GM10248 (cell line): ENCODE results near the gene SYK.

Experiments used
- CTCF ChIA-PET: fragments of 300-600 bp; sonication (Branson Sonifier 250); formaldehyde crosslinking; extraction: SDS; loops from one replicate; lab custom pipeline; 2021; ENCODE audit warnings: antibody characterized with exemption; lab: Yijun Ruan, JAX
- POLR2A ChIA-PET: fragments of 350-650 bp; sonication (Branson Sonifier 250); formaldehyde crosslinking; extraction: SDS; loops from one replicate; lab custom pipeline; 2020; ENCODE audit warnings: antibody characterized with exemption; lab: Yijun Ruan, JAX
- DNase-seq: peaks from one replicate; pipeline ENCODE4 v3.0.0; 2012; ENCODE audit errors: extremely low spot score
- TF ChIP-seq, protein P1 (sequence below): IDR thresholded peaks from 2 replicates; pipeline ENCODE4 v1.5.1; 2012; ENCODE audit warnings: mild to moderate bottlenecking, low read depth; ENCODE audit errors: extremely low read depth, missing control alignments, control extremely low read depth

Gene SYK

DNA sequence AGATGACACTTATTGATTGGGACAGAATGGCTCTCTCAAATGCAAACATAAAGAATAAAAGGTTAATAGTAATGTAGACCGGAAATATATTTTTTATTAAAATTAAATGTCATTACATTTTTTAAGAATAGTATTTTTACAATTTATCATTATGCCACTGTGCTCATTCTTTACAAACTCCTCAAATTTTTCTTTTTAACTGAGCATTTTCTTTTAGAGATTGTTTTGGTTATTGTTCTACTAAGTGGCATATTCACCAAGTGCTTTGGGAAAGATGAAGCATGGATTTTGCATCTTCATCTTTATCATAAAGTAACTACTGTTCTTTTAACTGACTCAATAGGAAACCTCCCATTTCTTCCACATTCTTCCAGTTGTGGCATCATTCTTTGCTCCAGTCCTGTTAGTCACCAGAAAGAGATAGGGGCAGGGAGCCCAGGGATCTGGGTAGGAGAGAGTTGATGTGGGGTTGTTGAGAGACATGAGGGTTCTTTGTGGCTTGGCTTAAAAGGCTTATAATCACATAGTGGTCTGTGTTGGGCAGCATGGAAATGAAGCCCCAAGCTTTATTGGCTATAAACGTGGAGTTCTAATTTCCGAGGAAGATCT lies 69.8 kb downstream of the SYK start:
- POLR2A ChIA-PET, result no interaction called here
- TF ChIP-seq, protein P1, sequence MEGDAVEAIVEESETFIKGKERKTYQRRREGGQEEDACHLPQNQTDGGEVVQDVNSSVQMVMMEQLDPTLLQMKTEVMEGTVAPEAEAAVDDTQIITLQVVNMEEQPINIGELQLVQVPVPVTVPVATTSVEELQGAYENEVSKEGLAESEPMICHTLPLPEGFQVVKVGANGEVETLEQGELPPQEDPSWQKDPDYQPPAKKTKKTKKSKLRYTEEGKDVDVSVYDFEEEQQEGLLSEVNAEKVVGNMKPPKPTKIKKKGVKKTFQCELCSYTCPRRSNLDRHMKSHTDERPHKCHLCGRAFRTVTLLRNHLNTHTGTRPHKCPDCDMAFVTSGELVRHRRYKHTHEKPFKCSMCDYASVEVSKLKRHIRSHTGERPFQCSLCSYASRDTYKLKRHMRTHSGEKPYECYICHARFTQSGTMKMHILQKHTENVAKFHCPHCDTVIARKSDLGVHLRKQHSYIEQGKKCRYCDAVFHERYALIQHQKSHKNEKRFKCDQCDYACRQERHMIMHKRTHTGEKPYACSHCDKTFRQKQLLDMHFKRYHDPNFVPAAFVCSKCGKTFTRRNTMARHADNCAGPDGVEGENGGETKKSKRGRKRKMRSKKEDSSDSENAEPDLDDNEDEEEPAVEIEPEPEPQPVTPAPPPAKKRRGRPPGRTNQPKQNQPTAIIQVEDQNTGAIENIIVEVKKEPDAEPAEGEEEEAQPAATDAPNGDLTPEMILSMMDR, result no peak
- DNase-seq, result no peak
- CTCF ChIA-PET, result interaction anchor here (1.2 to 2.2 kb wide), 2 partner anchors 46 to 116 kb away, joined by 5 read pairs; no protein-coding TSS in a partner anchor

DNA sequence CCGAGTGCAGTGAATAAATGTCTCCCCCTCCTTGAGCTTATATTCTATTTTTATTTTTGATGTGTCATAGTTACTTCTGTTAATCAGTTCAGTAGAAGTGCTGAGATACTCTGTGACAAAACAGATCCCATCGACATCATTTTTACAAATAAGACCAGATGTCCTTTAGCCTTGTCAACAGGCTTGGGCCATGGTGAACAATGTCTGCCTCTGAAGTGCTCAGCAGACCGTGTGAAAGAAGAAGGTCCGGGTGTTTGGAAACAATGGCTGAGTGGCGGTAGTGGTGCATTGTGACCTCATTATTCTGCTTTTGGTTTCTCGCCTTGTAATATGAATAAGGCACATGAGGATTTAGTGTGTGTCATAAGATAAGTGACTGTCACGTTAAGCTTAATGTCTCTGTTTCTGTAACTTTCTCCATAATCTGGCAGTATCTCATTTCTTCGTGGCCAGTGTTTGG lies 71.2 kb downstream of the SYK start:
- CTCF ChIA-PET, result interaction anchor here (1.0 to 2.2 kb wide), 3 partner anchors 35 to 646 kb away, joined by 3 to 5 read pairs (median 4); no protein-coding TSS in a partner anchor
- no peak for DNase-seq
- TF ChIP-seq, protein P1, result no peak
- POLR2A ChIA-PET, result no interaction called here

DNA sequence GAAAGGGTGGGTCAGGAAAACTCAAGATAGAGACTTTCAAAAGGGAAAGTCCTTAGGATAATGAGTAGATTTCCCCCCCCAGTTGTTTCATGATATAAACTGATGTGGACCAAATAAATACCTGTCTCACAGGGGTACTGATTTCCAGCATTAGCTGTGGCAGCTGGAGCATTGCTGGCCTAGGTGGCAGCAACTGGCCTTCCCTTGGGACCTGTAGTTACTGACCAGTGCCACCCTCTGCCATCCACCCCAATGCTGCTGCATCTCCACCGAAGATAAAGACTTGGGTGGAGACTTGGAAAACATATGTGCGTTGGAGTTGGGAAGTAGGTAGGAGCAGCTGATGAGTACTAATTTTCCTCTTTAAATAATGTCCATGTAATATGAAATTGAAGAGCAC lies 71.8 kb downstream of the SYK start:
- DNase-seq, result no peak
- CTCF ChIA-PET, result interaction anchor here (1.4 to 2.2 kb wide), 2 partner anchors 118 to 647 kb away, joined by 4 to 5 read pairs; no protein-coding TSS in a partner anchor
- TF ChIP-seq, protein P1, result no peak
- POLR2A ChIA-PET, result no interaction called here

DNA sequence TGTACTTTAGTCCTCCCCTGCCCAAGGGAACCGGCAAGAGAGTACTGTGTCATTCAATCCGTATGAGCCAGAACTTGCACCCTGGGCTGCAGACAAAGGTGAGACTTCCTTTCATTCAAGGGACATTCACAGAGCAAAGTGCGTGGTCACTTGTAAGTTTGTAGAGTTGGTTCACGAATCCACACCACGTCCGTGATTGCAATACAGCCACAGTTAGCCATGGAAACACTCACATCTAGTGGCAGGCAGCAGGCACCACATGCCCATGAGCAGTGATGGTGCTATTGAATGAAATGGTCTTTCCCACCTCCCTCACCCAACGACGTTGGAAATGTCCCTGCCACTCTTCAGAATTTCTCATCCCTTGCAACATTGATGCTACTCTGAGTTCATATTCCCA lies 72.6 kb downstream of the SYK start:
- POLR2A ChIA-PET, result no interaction called here
- CTCF ChIA-PET, result no interaction called here

DNA sequence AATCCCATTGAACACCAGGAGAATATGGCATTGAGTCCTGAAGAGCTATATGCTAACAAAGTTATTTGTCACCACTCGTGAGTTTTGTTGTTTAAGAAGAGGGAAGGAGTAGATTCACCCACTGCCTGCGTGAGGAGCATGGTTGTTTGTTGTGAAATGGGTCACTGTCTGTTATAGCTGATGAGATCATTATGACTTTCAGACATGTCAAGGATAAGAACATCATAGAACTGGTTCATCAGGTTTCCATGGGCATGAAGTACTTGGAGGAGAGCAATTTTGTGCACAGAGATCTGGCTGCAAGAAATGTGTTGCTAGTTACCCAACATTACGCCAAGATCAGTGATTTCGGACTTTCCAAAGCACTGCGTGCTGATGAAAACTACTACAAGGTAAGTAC lies 76.9 kb downstream of the SYK start:
- POLR2A ChIA-PET, result no interaction called here
- TF ChIP-seq, protein P1, result no peak
- CTCF ChIA-PET, result interaction anchor here (1.0 to 1.6 kb wide), 3 partner anchors 9 to 22 kb away, joined by 3 to 4 read pairs (median 3); no protein-coding TSS in a partner anchor
- DNase-seq, result no peak

More for the DNA sequence above, 72.6 kb downstream of the SYK start:
- TF ChIP-seq, protein P1, result no peak
- DNase-seq, result no peak

DNA sequence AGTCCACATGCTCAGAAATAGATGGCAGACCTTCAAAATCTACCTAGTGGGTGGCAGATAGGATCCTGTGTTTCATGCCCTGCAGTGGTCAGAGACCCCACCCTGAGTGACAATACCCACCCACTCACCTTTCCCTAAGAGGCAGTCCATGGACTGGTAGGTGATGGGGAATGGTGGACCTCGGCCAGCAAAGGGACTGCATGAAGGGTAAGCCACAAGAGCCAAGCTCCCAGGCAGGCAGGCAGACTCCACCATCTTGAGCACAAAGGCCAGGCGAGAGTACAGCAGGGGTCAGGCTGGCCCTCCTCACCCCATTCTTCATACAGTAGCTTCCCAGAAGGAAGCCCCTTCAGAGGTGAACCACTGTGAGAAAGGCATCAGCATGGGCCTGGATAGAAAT lies 78.4 kb downstream of the SYK start:
- CTCF ChIA-PET, result interaction anchor here (0.7 to 1.6 kb wide), 3 partner anchors 10 to 1277 kb away, joined by 3 to 4 read pairs (median 4); no protein-coding TSS in a partner anchor
- TF ChIP-seq, protein P1, result no peak
- no peak for DNase-seq
- POLR2A ChIA-PET, result no interaction called here
